Measurements from ENCODE around the gene BARHL1. TPM values are rescaled to one million over a fixed set of nuclear protein-coding genes. Genes with fewer than 3 reads are reported as not detected.

BARHL1 gene
- total RNA-seq, 6 donors from 2014 or later, result not detected

- no peak for ATAC-seq (ENCODE audit: low FRiP score in 2 of 2)
- no peaks in the 10 kb centered on the region for H3K9me3 ChIP-seq
- H3K27me3 ChIP-seq, result no peaks in the 10 kb centered on the region
- no peak for TF ChIP-seq CTCF (IDR thresholded peaks at IDR 0.05)
- H3K36me3 ChIP-seq, result no peaks in the 10 kb centered on the region
- 60 to 87% methylated on average over 1 to 9 of the region's 9 CpGs for WGBS, 2 donors
- DNase-seq, result no peak
- peaks cover 0 to 7% (median 1%) of the 10 kb centered on the region in 4 donors for H3K4me1 ChIP-seq
- H3K4me3 ChIP-seq, result no peak overlapping the region
- H3K27ac ChIP-seq, result no peak overlapping the region
These were observed 36.8 kb upstream of the BARHL1 start for GRCh38 chr9:132545578-132545977.

GRCh38 chr9:132546148-132547051 lies 36.0 kb upstream of the BARHL1 start:
- Histone ChIP-seq H3K4me3 (no peak overlapping the region), H3K4me1 (peaks cover 0 to 7% (median 1%) of the 10 kb centered on the region in 4 donors), H3K27ac (no peak overlapping the region), H3K36me3 (no peaks in the 10 kb centered on the region), H3K9me3 (no peaks in the 10 kb centered on the region), H3K27me3 (no peaks in the 10 kb centered on the region)
- no peak for TF ChIP-seq EP300 (IDR thresholded peaks at IDR 0.05)
- TF ChIP-seq POLR2AphosphoS5 (IDR thresholded peaks at IDR 0.05), result no peak
- TF ChIP-seq CTCF (IDR thresholded peaks at IDR 0.05), result peak in 1 of 6 experiments; percentile 21
- TF ChIP-seq POLR2A (IDR thresholded peaks at IDR 0.05), result no peak
- ATAC-seq (ENCODE audit: low FRiP score in 2 of 2), result peak in 1 of 2 donors; percentile 22
- DNase-seq, result no peak
- WGBS, 2 donors, result 2 to 6% methylated on average over 21 to 27 of the region's 27 CpGs

- ATAC-seq (ENCODE audit: low FRiP score in 2 of 2) (no peak), DNase-seq (no peak)
- H3K4me1 ChIP-seq, result peaks cover 0 to 7% (median 1%) of the 10 kb centered on the region in 4 donors
- H3K4me3 ChIP-seq, result no peak overlapping the region
- no peaks in the 10 kb centered on the region for H3K36me3 ChIP-seq
- H3K27me3 ChIP-seq, result no peaks in the 10 kb centered on the region
- 78 to 80% methylated on average over 4 to 5 of the region's 7 CpGs for WGBS, 2 donors
- TF ChIP-seq EP300 (IDR thresholded peaks at IDR 0.05), result no peak
- no peak for TF ChIP-seq CTCF (IDR thresholded peaks at IDR 0.05)
- TF ChIP-seq POLR2AphosphoS5 (IDR thresholded peaks at IDR 0.05), result no peak
- no peak for TF ChIP-seq POLR2A (IDR thresholded peaks at IDR 0.05)
- no peak overlapping the region for H3K27ac ChIP-seq
- no peaks in the 10 kb centered on the region for H3K9me3 ChIP-seq
These were observed 35.4 kb upstream of the BARHL1 start for GRCh38 chr9:132547052-132547431.

GRCh38 chr9:132547436-132547835 lies 35.0 kb upstream of the BARHL1 start:
- no peaks in the 10 kb centered on the region for H3K27me3 ChIP-seq
- WGBS, 2 donors, result 85 to 91% methylated on average over 3 to 13 of the region's 13 CpGs
- no peak for TF ChIP-seq POLR2AphosphoS5 (IDR thresholded peaks at IDR 0.05)
- no peak for TF ChIP-seq EP300 (IDR thresholded peaks at IDR 0.05)
- H3K4me1 ChIP-seq, result peaks cover 0 to 7% (median 1%) of the 10 kb centered on the region in 4 donors
- H3K4me3 ChIP-seq, result no peak overlapping the region
- ATAC-seq (ENCODE audit: low FRiP score in 2 of 2) (no peak), DNase-seq (no peak)
- no peak overlapping the region for H3K27ac ChIP-seq
- no peaks in the 10 kb centered on the region for H3K9me3 ChIP-seq
- H3K36me3 ChIP-seq, result no peaks in the 10 kb centered on the region

- WGBS, 2 donors, result 79% methylated on average over 21 of the region's 21 CpGs
- H3K4me3 ChIP-seq, result no peak overlapping the region
- no peaks in the 10 kb centered on the region for H3K27me3 ChIP-seq
- no peaks in the 10 kb centered on the region for H3K9me3 ChIP-seq
- no peaks in the 10 kb centered on the region for H3K36me3 ChIP-seq
- no peak for TF ChIP-seq POLR2AphosphoS5 (IDR thresholded peaks at IDR 0.05)
- no peak for TF ChIP-seq POLR2A (IDR thresholded peaks at IDR 0.05)
- TF ChIP-seq CTCF (IDR thresholded peaks at IDR 0.05), result no peak
- no peak for TF ChIP-seq EP300 (IDR thresholded peaks at IDR 0.05)
- peaks cover 0 to 7% (median 1%) of the 10 kb centered on the region in 4 donors for H3K4me1 ChIP-seq
- ATAC-seq (ENCODE audit: low FRiP score in 2 of 2), result no peak
- no peak overlapping the region for H3K27ac ChIP-seq
- DNase-seq, result no peak
These were observed 34.3 kb upstream of the BARHL1 start for GRCh38 chr9:132547976-132548730.

Measured in upper lobe of left lung (tissue), 6 donors.